Measurements from ENCODE around the gene BAIAP2L2.

- TF ChIP-seq POLR2AphosphoS5 (IDR thresholded peaks at IDR 0.05; ENCODE audit: low read depth) = no peak
- TF ChIP-seq, protein P1, sequence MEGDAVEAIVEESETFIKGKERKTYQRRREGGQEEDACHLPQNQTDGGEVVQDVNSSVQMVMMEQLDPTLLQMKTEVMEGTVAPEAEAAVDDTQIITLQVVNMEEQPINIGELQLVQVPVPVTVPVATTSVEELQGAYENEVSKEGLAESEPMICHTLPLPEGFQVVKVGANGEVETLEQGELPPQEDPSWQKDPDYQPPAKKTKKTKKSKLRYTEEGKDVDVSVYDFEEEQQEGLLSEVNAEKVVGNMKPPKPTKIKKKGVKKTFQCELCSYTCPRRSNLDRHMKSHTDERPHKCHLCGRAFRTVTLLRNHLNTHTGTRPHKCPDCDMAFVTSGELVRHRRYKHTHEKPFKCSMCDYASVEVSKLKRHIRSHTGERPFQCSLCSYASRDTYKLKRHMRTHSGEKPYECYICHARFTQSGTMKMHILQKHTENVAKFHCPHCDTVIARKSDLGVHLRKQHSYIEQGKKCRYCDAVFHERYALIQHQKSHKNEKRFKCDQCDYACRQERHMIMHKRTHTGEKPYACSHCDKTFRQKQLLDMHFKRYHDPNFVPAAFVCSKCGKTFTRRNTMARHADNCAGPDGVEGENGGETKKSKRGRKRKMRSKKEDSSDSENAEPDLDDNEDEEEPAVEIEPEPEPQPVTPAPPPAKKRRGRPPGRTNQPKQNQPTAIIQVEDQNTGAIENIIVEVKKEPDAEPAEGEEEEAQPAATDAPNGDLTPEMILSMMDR (conservative IDR thresholded peaks at IDR 0.05; ENCODE audit: low read depth in 2 of 2) = no peak
Observed at GRCh38 chr22:38068641-38069371, 41.7 kb downstream of the BAIAP2L2 start.
